A549 (cell line): Measurements from ENCODE around the gene GAP43. TPM values are rescaled to one million over a fixed set of nuclear protein-coding genes. Genes with fewer than 3 reads are reported as not detected.

Source experiments
- ATAC-seq, 2 experiments: fragments of 200-7000 bp in 1 of 2; fragments of >200 bp in 1 of 2; cut with Nextera tagmentation in 1 of 2; cut with Tn5 transposase in 1 of 2; 3 replicates each; pipeline versions ENCODE4 v1.8.0 to v1.9.1; 2018 to 2020; ENCODE audit warnings: mild to moderate bottlenecking in 1 of 2, moderate library complexity in 1 of 2
- CTCF ChIA-PET: fragments of 300-600 bp; sonication (Branson Sonifier 250); formaldehyde crosslinking; extraction: SDS; loops from one replicate; lab custom pipeline; 2021; ENCODE audit warnings: antibody characterized with exemption, inconsistent platforms; lab: Yijun Ruan, JAX
- POLR2A ChIA-PET: fragments of 350-600 bp; formaldehyde crosslinking; extraction: SDS; loops from one replicate; lab custom pipeline; 2021; ENCODE audit warnings: antibody characterized with exemption, inconsistent platforms; lab: Yijun Ruan, JAX
- DNase-seq, 2 experiments: peaks; one replicate each; pipeline versions ENCODE4 v3.0.0 to v3.0.0-alpha.2; 2011 to 2016; ENCODE audit warnings: low read depth in 1 of 2, low spot score in 1 of 2
- FAIRE-seq: peaks from 2 replicates; lab custom pipeline; 2011; peaks lifted over from hg19 to GRCh38; lab: Jason Lieb, UNC
- H3K27ac ChIP-seq, 2 experiments: fragments of >200 bp; sonication (Bioruptor Twin); formaldehyde crosslinking; 3 replicates each; pipeline ENCODE4 v1.5.1; 2016 to 2017
- H3K4me1 ChIP-seq: fragments of >200 bp; sonication (Bioruptor Twin); formaldehyde crosslinking; 3 replicates; pipeline ENCODE4 v1.6.1; 2016
- H3K4me2 ChIP-seq: fragments of >200 bp; sonication (Bioruptor Twin); formaldehyde crosslinking; 3 replicates; pipeline ENCODE4 v1.6.1; 2016
- H3K4me3 ChIP-seq: fragments of >200 bp; sonication (Bioruptor Twin); formaldehyde crosslinking; 3 replicates; pipeline ENCODE4 v1.5.1; 2016
- H3K9me3 ChIP-seq: fragments of >200 bp; sonication (Bioruptor Twin); formaldehyde crosslinking; 3 replicates; pipeline ENCODE4 v1.6.1; 2016
- CHD4 ChIP-seq: fragments of 200-600 bp; sonication (generic); IDR thresholded peaks from 2 replicates; pipeline ENCODE4 v1.6.1; 2016; ENCODE audit warnings: antibody characterized with exemption, mild to moderate bottlenecking, borderline replicate concordance
- EP300 ChIP-seq, 2 experiments: fragments of >200 bp; sonication (Bioruptor Twin); formaldehyde crosslinking; IDR thresholded peaks; 2 replicates in 1 of 2; 3 replicates in 1 of 2; pipeline ENCODE4 v1.6.1; 2016 to 2017
- ESRRA ChIP-seq: fragments of 150-350 bp; IDR thresholded peaks from 2 replicates; pipeline ENCODE4 v1.6.1; 2014; ENCODE audit warnings: mild to moderate bottlenecking, low read length, borderline replicate concordance
- FOSB ChIP-seq: fragments of 250-450 bp; sonication (Bioruptor Pico); IDR thresholded peaks from 2 replicates; pipeline ENCODE4 v1.5.0; 2020; ENCODE audit warnings: mild to moderate bottlenecking, moderate library complexity
- FOXS1 ChIP-seq: fragments of 250-450 bp; sonication (Bioruptor Pico); IDR thresholded peaks from 2 replicates; pipeline ENCODE4 v1.5.0; 2020; ENCODE audit warnings: mild to moderate bottlenecking, moderate library complexity
- GATA3 ChIP-seq: IDR thresholded peaks from 2 replicates; pipeline ENCODE4 v1.6.1; 2012; ENCODE audit warnings: borderline replicate concordance
- HOXA7 ChIP-seq: fragments of 250-450 bp; sonication (Bioruptor Pico); IDR thresholded peaks from 2 replicates; pipeline ENCODE4 v1.5.0; 2020; ENCODE audit warnings: mild to moderate bottlenecking, moderate library complexity
- HOXB13 ChIP-seq: fragments of 250-450 bp; sonication (Bioruptor Pico); IDR thresholded peaks from 2 replicates; pipeline ENCODE4 v1.5.0; 2020; ENCODE audit warnings: low read depth, mild to moderate bottlenecking, moderate library complexity
- KDM1A ChIP-seq: fragments of 200-600 bp; sonication (generic); IDR thresholded peaks from 2 replicates; pipeline ENCODE4 v1.6.1; 2016; ENCODE audit warnings: low read depth, mild to moderate bottlenecking
- KDM5A ChIP-seq: fragments of 200-600 bp; sonication (generic); IDR thresholded peaks from 2 replicates; pipeline ENCODE4 v1.6.1; 2016; ENCODE audit warnings: antibody characterized with exemption, mild to moderate bottlenecking
- MYC ChIP-seq: IDR thresholded peaks from 2 replicates; pipeline ENCODE4 v1.6.1; 2012; ENCODE audit warnings: mild to moderate bottlenecking, inconsistent platforms, low read length, improper control_type of control experiment, borderline replicate concordance
- NPAS2 ChIP-seq: fragments of 250-450 bp; sonication (Bioruptor Pico); IDR thresholded peaks from 2 replicates; pipeline ENCODE4 v1.8.0; 2022; ENCODE audit warnings: mild to moderate bottlenecking, moderate library complexity, borderline replicate concordance
- POLR2A ChIP-seq: IDR thresholded peaks from 2 replicates; pipeline ENCODE4 v1.6.1; 2012; ENCODE audit warnings: mild to moderate bottlenecking, low read length
- POLR2AphosphoS2 ChIP-seq: conservative IDR thresholded peaks from 2 replicates; pipeline ENCODE4 v1.6.1; 2012; ENCODE audit warnings: low read length, improper control_type of control experiment, inconsistent platforms
- RAD21 ChIP-seq, 2 experiments: fragments of >200 bp in 1 of 2; sonication (Bioruptor Twin) in 1 of 2; formaldehyde crosslinking in 1 of 2; IDR thresholded peaks in 1 of 2; conservative IDR thresholded peaks in 1 of 2; 2 replicates in 1 of 2; 3 replicates in 1 of 2; pipeline ENCODE4 v1.6.1; 2012 to 2018; ENCODE audit warnings: inconsistent platforms in 1 of 2
- RARB ChIP-seq: fragments of 250-450 bp; sonication (Bioruptor Pico); IDR thresholded peaks from 2 replicates; pipeline ENCODE4 v1.8.0; 2021; ENCODE audit warnings: mild to moderate bottlenecking, moderate library complexity
- RFX5 ChIP-seq: fragments of 450-650 bp; IDR thresholded peaks from 2 replicates; pipeline ENCODE4 v1.7.1; 2014; ENCODE audit warnings: antibody characterized with exemption, mild to moderate bottlenecking, moderate library complexity
- TP53 ChIP-seq: fragments of 250-450 bp; sonication (Bioruptor Pico); IDR thresholded peaks from 2 replicates; pipeline ENCODE4 v1.5.0; 2021; ENCODE audit warnings: mild to moderate bottlenecking, moderate library complexity
- ZC3H11A ChIP-seq: fragments of 450-650 bp; IDR thresholded peaks from 2 replicates; pipeline ENCODE4 v1.6.1; 2014; ENCODE audit warnings: antibody characterized with exemption, mild to moderate bottlenecking
- ZFP36 ChIP-seq: fragments of 450-650 bp; IDR thresholded peaks from 2 replicates; pipeline ENCODE4 v1.6.1; 2014; ENCODE audit warnings: borderline replicate concordance; ENCODE audit not compliant: partially characterized antibody
- ZNF302 ChIP-seq: fragments of 250-450 bp; sonication (Bioruptor Pico); IDR thresholded peaks from 2 replicates; pipeline ENCODE4 v1.9.0; 2021; ENCODE audit warnings: inconsistent platforms, mild to moderate bottlenecking, moderate library complexity
- WGBS: methylation state at CpG from one replicate; pipeline ENCODE4 v1.1.6; 2017; ENCODE audit errors: missing lambda C conversion rate; 5-methylcytosine and 5-hydroxymethylcytosine counted together
- polyA plus RNA-seq, 4 experiments: library from polyadenylated mRNA; depleted of rRNA in 3 of 4; stranded (reverse); fragments of >200 nt; fragmentation: RNase III in 1 of 4; extraction: RNeasy Plus Mini Kit Qiagen cat#74134 plus additional on column Dnase treatment in 1 of 4; gene quantifications; 2 replicates in 3 of 4; 3 replicates in 1 of 4; pipeline ENCODE4 v1.2.3, GENCODE V29; 2011 to 2017
- TF ChIP-seq, protein P1 (sequence below): fragments of >200 bp; sonication (Bioruptor Twin); formaldehyde crosslinking; IDR thresholded peaks from 3 replicates; pipeline ENCODE4 v1.5.1; 2016
- TF ChIP-seq, protein P2 (sequence below): fragments of 150-350 bp; IDR thresholded peaks from 2 replicates; pipeline ENCODE4 v1.6.1; 2014; ENCODE audit warnings: low read depth, mild to moderate bottlenecking, low read length
- TF ChIP-seq, protein P3 (sequence below): fragments of 200-600 bp; sonication (generic); IDR thresholded peaks from 2 replicates; pipeline ENCODE4 v1.6.1; 2016; ENCODE audit warnings: antibody characterized with exemption, mild to moderate bottlenecking, moderate library complexity
- TF ChIP-seq, protein P4 (sequence below): IDR thresholded peaks from 2 replicates; pipeline ENCODE4 v1.6.1; 2012; ENCODE audit warnings: low read depth, borderline replicate concordance
- TF ChIP-seq, protein P5 (sequence below): IDR thresholded peaks from 2 replicates; pipeline ENCODE4 v1.6.1; 2012

Gene GAP43
- polyA plus RNA-seq, 2 of the 4 experiments (the other 2 are of a cell fraction) = not detected

DNA sequence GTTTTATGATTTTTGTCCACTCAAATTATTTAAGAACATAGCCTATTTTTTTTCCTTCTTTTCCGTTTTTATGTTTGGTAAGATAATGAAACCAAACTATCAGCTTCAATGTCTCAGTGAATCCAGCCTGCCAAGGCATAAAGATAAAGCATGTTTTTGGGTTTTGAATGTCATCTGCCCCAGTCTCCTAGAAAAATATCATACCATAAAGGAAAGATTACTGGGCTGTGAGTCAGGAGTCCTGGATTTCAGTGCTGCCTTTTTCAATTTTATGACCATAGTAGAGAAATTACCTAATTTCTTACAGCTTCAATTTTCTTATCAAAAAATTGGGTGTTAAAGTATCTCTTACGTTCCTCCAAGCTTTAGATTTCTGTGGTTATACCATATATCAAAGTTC is 87.5 kb downstream of the GAP43 start (continued):
- TF ChIP-seq, protein P1, sequence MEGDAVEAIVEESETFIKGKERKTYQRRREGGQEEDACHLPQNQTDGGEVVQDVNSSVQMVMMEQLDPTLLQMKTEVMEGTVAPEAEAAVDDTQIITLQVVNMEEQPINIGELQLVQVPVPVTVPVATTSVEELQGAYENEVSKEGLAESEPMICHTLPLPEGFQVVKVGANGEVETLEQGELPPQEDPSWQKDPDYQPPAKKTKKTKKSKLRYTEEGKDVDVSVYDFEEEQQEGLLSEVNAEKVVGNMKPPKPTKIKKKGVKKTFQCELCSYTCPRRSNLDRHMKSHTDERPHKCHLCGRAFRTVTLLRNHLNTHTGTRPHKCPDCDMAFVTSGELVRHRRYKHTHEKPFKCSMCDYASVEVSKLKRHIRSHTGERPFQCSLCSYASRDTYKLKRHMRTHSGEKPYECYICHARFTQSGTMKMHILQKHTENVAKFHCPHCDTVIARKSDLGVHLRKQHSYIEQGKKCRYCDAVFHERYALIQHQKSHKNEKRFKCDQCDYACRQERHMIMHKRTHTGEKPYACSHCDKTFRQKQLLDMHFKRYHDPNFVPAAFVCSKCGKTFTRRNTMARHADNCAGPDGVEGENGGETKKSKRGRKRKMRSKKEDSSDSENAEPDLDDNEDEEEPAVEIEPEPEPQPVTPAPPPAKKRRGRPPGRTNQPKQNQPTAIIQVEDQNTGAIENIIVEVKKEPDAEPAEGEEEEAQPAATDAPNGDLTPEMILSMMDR = no peak
- no peak for TF ChIP-seq KDM1A
- TF ChIP-seq, protein P2, sequence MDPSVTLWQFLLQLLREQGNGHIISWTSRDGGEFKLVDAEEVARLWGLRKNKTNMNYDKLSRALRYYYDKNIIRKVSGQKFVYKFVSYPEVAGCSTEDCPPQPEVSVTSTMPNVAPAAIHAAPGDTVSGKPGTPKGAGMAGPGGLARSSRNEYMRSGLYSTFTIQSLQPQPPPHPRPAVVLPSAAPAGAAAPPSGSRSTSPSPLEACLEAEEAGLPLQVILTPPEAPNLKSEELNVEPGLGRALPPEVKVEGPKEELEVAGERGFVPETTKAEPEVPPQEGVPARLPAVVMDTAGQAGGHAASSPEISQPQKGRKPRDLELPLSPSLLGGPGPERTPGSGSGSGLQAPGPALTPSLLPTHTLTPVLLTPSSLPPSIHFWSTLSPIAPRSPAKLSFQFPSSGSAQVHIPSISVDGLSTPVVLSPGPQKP = no peak
- TF ChIP-seq MYC = no peak
- no peak for TF ChIP-seq EP300 (IDR thresholded peaks at IDR 0.05)

DNA sequence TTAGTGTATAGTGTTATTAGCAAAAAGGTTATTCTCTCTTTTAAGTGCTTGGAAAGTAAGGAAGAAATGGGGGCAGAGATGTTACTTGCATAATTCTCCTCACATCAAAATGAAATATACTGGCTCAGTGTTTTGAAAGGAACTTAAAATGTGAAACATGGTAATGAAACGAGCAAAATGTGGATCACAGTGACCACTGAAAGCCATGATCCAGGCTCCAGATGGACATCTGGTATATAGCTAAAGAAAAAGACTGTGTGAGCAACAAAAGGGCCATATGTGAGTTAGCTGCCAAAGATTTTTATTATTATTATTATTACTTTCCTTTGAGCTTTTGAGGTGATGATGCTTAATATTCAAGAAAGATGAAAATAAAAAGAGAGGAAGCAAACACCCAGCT is 89.6 kb downstream of the GAP43 start:
- CTCF ChIA-PET = interaction anchor here (2.2 kb wide), 1 partner anchor 71 kb away, joined by 8 read pairs; no protein-coding TSS in a partner anchor
- Histone ChIP-seq H3K4me1 (no peaks in the 10 kb centered on the region), H3K4me3 (no peak overlapping the region), H3K27ac (no peak overlapping the region), H3K9me3 (no peaks in the 10 kb centered on the region), H3K4me2 (no peak overlapping the region)
- FAIRE-seq = no peak
- POLR2A ChIA-PET = no interaction called here
- TF ChIP-seq POLR2AphosphoS2 (no peak), FOXS1 (no peak), KDM1A (no peak), RAD21 (conservative IDR thresholded peaks at IDR 0.05 in 1 of 2, IDR thresholded peaks at IDR 0.05 in 1 of 2) (no peak), HOXA7 (CRISPR knock-in tag) (no peak), RARB (CRISPR knock-in tag) (no peak), KDM5A (no peak)
- DNase-seq = no peak
- ATAC-seq = no peak
- 2% methylated on average over 1 of the region's 1 CpG for WGBS

DNA sequence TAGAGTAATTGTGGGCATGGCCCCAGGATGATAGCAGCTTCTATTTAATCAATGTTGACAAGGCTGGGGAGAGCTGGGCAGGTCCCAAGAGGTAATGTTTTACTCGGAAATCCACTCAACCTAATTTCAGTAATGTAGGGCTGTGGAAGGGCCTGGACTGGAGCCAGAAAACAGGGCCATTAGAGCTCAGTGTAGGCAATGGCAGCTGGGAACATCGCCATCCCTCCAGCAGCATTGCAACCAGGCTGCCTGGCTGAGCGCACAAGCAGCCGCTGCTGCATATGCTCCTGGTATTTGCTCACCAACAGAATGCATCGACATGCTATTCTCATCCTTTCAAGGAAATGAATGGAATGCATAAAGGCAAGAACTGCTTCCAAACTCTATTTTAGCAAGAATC is 90.0 kb downstream of the GAP43 start:
- DNase-seq = no peak
- Histone ChIP-seq H3K4me2 (no peak overlapping the region), H3K4me1 (no peaks in the 10 kb centered on the region), H3K9me3 (no peaks in the 10 kb centered on the region), H3K4me3 (no peak overlapping the region), H3K27ac (no peak overlapping the region)
- WGBS = 73% methylated on average over 5 of the region's 5 CpGs
- CTCF ChIA-PET = interaction anchor here (2.2 kb wide), 1 partner anchor 71 kb away, joined by 8 read pairs; no protein-coding TSS in a partner anchor
- ATAC-seq = no peak
- POLR2A ChIA-PET = no interaction called here
- FAIRE-seq = no peak
- TF ChIP-seq POLR2A (no peak), NPAS2 (CRISPR knock-in tag) (no peak), RARB (CRISPR knock-in tag) (no peak), CHD4 (no peak), ZC3H11A (no peak), HOXB13 (CRISPR knock-in tag) (no peak), KDM5A (no peak), ZFP36 (no peak), FOSB (no peak), HOXA7 (CRISPR knock-in tag) (no peak), ESRRA (no peak), ZNF302 (CRISPR knock-in tag) (no peak), GATA3 (no peak), RFX5 (no peak), TP53 (CRISPR knock-in tag) (no peak)
- TF ChIP-seq, protein P1 = no peak
- TF ChIP-seq, protein P3, sequence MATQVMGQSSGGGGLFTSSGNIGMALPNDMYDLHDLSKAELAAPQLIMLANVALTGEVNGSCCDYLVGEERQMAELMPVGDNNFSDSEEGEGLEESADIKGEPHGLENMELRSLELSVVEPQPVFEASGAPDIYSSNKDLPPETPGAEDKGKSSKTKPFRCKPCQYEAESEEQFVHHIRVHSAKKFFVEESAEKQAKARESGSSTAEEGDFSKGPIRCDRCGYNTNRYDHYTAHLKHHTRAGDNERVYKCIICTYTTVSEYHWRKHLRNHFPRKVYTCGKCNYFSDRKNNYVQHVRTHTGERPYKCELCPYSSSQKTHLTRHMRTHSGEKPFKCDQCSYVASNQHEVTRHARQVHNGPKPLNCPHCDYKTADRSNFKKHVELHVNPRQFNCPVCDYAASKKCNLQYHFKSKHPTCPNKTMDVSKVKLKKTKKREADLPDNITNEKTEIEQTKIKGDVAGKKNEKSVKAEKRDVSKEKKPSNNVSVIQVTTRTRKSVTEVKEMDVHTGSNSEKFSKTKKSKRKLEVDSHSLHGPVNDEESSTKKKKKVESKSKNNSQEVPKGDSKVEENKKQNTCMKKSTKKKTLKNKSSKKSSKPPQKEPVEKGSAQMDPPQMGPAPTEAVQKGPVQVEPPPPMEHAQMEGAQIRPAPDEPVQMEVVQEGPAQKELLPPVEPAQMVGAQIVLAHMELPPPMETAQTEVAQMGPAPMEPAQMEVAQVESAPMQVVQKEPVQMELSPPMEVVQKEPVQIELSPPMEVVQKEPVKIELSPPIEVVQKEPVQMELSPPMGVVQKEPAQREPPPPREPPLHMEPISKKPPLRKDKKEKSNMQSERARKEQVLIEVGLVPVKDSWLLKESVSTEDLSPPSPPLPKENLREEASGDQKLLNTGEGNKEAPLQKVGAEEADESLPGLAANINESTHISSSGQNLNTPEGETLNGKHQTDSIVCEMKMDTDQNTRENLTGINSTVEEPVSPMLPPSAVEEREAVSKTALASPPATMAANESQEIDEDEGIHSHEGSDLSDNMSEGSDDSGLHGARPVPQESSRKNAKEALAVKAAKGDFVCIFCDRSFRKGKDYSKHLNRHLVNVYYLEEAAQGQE = no peak
- TF ChIP-seq, protein P4, sequence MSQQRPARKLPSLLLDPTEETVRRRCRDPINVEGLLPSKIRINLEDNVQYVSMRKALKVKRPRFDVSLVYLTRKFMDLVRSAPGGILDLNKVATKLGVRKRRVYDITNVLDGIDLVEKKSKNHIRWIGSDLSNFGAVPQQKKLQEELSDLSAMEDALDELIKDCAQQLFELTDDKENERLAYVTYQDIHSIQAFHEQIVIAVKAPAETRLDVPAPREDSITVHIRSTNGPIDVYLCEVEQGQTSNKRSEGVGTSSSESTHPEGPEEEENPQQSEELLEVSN = no peak
- TF ChIP-seq, protein P5, sequence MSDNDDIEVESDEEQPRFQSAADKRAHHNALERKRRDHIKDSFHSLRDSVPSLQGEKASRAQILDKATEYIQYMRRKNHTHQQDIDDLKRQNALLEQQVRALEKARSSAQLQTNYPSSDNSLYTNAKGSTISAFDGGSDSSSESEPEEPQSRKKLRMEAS = no peak
